Measurements from ENCODE around the gene NHS. TPM values are rescaled to one million over a fixed set of nuclear protein-coding genes. Genes with fewer than 3 reads are reported as not detected.

Gene NHS
- total and polyA plus RNA-seq, 2 experiments from 2014 or later, result 0.72 to 0.89 TPM

DNA sequence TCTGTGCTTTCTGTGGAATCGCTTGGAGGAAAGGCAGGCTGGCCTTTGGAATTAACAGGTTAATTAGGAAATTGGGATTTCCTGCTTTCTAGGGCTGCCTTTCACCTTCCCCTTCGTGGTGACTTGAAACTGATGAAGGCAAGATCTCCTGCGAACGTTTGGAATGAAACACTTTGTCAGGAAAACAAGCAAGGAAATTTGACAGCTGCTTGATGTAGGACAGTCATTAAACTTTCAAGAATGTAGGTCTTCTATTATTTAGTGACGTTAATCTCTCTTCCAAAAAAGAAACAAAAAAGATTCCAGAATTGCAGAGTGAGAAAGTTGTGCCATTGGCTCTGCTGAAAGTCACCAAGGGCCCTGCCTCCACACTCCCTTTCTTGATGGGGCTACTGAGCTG, 206.6 kb downstream of the NHS start:
- TF ChIP-seq, protein P1, sequence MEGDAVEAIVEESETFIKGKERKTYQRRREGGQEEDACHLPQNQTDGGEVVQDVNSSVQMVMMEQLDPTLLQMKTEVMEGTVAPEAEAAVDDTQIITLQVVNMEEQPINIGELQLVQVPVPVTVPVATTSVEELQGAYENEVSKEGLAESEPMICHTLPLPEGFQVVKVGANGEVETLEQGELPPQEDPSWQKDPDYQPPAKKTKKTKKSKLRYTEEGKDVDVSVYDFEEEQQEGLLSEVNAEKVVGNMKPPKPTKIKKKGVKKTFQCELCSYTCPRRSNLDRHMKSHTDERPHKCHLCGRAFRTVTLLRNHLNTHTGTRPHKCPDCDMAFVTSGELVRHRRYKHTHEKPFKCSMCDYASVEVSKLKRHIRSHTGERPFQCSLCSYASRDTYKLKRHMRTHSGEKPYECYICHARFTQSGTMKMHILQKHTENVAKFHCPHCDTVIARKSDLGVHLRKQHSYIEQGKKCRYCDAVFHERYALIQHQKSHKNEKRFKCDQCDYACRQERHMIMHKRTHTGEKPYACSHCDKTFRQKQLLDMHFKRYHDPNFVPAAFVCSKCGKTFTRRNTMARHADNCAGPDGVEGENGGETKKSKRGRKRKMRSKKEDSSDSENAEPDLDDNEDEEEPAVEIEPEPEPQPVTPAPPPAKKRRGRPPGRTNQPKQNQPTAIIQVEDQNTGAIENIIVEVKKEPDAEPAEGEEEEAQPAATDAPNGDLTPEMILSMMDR (IDR thresholded peaks at IDR 0.05; ENCODE audit: low read depth, low read length), result no peak
- H3K27me3 ChIP-seq, result no peaks in the 10 kb centered on the region
- H3K4me3 ChIP-seq, result no peak overlapping the region
- peaks cover 6% of the 10 kb centered on the region for H3K4me1 ChIP-seq (ENCODE audit: low read depth)
- H3K9me3 ChIP-seq (ENCODE audit: low read depth), result no peaks in the 10 kb centered on the region
- H3K27ac ChIP-seq, result no peak overlapping the region
- H3K36me3 ChIP-seq, result no peaks in the 10 kb centered on the region
- no peak for DNase-seq (ENCODE audit: low read depth in 1 of 2, low spot score in 1 of 2)

DNA sequence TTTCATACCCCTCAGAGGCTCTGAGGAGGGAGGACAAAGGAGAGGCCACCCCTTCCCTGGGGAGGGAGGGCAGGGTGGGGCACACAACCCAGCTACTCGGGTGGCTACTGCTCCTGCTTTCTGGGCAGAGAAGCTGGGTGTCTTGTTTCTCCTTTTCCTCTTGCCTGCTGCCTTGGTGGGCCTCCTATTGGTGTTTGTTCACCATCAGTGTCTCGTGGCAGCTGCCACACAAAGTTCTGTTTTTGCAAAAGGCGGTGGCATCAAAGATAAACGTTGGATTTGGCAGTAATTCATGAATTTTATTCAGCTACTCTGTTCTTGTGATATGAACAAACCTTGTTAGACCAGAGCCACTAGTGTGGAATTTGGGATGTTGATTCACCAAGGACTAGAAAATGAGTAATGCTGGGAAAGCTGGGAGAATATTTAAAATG, 209.3 kb downstream of the NHS start:
- Histone ChIP-seq H3K9me3 (ENCODE audit: low read depth) (no peaks in the 10 kb centered on the region), H3K27me3 (no peaks in the 10 kb centered on the region), H3K27ac (no peak overlapping the region), H3K4me1 (ENCODE audit: low read depth) (peaks cover 6% of the 10 kb centered on the region), H3K36me3 (no peaks in the 10 kb centered on the region), H3K4me3 (no peak overlapping the region)
- TF ChIP-seq, protein P1 (IDR thresholded peaks at IDR 0.05; ENCODE audit: low read depth, low read length), result no peak
- DNase-seq (ENCODE audit: low read depth in 1 of 2, low spot score in 1 of 2), result peak in 1 of 2 donors; percentile 32

GRCh38 chrX:17585006-17585405, 210.0 kb downstream of the NHS start:
- Histone ChIP-seq H3K27ac (no peak overlapping the region), H3K4me1 (ENCODE audit: low read depth) (peaks cover 6% of the 10 kb centered on the region), H3K27me3 (no peaks in the 10 kb centered on the region), H3K36me3 (no peaks in the 10 kb centered on the region), H3K9me3 (ENCODE audit: low read depth) (no peaks in the 10 kb centered on the region), H3K4me3 (no peak overlapping the region)
- no peak for DNase-seq (ENCODE audit: low read depth in 1 of 2, low spot score in 1 of 2)
- TF ChIP-seq, protein P1 (IDR thresholded peaks at IDR 0.05; ENCODE audit: low read depth, low read length), result no peak

DNA sequence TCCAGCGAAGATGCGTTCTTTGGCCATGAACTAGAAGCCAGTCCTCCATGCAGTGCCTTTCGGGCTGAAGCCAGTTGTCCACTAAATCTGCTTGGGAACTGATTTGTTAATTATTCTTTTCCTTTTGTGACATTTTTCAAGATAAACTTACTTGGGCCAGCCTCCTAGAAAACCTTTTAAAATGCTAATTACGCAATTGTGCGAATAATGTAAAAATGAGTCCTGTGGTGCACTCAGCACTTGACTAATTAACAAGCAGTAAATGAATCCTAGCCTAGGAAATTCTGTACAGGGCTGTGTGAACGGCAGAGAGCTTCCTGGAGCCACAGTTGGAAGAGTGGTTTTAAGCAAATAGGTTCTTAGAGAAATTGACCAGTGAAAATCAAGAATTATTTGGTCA, 212.4 kb downstream of the NHS start:
- DNase-seq (ENCODE audit: low read depth in 1 of 2, low spot score in 1 of 2), result no peak
- Histone ChIP-seq H3K36me3 (no peaks in the 10 kb centered on the region), H3K27me3 (no peaks in the 10 kb centered on the region), H3K4me3 (no peak overlapping the region), H3K27ac (no peak overlapping the region), H3K9me3 (ENCODE audit: low read depth) (no peaks in the 10 kb centered on the region), H3K4me1 (ENCODE audit: low read depth) (no peaks in the 10 kb centered on the region)
- TF ChIP-seq, protein P1 (IDR thresholded peaks at IDR 0.05; ENCODE audit: low read depth, low read length), result no peak

DNA sequence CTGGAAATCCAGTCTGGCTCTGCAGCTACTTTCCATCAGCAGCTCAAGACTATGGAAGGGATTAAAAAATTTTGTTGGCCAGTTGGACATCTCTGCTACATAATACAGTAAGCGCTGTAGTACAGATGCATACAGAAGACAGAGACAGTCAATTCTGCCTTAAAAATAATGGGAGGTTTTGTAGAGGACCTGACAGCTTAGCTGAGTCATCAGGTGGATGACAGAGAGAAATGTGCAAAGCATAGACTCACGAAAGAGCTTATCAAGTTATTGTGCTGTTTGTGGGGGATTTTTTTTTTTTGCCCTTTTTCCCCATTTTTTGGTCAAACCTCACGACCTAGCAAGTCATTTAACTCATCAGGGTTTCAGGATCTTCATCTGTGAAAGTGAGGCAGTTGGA, 213.3 kb downstream of the NHS start:
- TF ChIP-seq, protein P1 (IDR thresholded peaks at IDR 0.05; ENCODE audit: low read depth, low read length), result no peak
- no peak for DNase-seq (ENCODE audit: low read depth in 1 of 2, low spot score in 1 of 2)
- Histone ChIP-seq H3K27me3 (no peaks in the 10 kb centered on the region), H3K36me3 (no peaks in the 10 kb centered on the region), H3K4me3 (no peak overlapping the region), H3K4me1 (ENCODE audit: low read depth) (no peaks in the 10 kb centered on the region), H3K9me3 (ENCODE audit: low read depth) (no peaks in the 10 kb centered on the region), H3K27ac (no peak overlapping the region)
